ENCODE measurements around the gene E2F4. TPM values are rescaled to one million over a fixed set of nuclear protein-coding genes. Genes with fewer than 3 reads are reported as not detected.

E2F4 gene
- total and polyA plus RNA-seq, 2 donors (not counting 1 experiment from before 2014, with no cell fraction given) = 106 to 188 TPM

DNA sequence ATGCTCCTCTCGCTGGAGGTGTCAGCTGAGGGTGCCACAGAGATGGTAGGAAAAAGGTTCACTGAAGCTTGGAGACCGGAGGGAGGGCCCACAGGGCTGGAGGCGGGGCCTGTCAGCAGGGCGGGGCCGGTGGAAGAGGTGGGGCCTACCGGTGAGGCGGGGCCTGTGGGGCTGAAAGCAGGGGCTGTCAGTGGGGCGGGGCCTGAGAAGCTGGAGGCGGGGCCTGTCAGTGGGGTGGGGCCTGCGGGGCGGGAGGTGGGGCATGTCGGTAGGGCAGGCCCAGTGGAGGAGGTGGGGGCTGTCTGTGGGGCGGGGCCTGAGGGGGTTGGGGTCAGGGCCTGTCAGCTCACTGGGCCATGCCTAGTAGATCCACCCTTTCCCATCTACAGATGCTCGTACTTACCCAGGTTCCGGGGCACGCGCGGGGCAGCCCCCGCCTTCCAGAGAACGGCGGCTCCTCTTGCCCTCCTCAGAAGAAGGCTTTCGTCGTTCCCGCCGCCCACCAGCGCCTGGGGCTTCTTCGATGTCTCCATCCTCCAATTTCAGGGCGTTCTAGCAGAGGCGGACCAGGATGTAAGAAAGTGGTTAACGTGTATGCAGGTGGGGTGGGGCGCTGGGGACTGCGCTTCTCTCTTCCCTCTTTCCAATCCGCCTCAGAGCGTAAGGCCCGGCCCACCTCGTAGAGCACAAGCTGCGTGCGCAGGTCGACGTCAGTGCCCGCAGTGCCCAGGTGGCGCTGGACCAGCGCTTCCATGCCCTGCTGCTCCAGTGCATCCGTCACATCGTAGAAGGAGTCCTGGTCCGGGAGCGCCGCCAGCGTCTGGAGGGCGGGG lies 44.8 kb downstream of the E2F4 start:
- H3K9me3 Mint-ChIP-seq (ENCODE audit: insufficient read depth) = no peaks in the 10 kb centered on the region
- H3K4me2 ChIP-seq (replicated peaks; ENCODE audit: low read depth, low read length, poor library complexity, severe bottlenecking) = no peak overlapping the region
- POLR2A ChIA-PET = no interaction called here
- peak; percentile 63 for DNase-seq
- no peak overlapping the region for H3K27ac Mint-ChIP-seq
- H3K27me3 ChIP-seq (replicated peaks in 1 of 4; ENCODE audit: control extremely low read depth in 1 of 4, control insufficient read depth in 3 of 4, insufficient read depth in 4 of 4, low read length in 3 of 4) = no peaks in the 10 kb centered on the region
- H3K9ac ChIP-seq (ENCODE audit: low read length) = no peak overlapping the region
- H3K4me3 ChIP-seq (ENCODE audit: control extremely low read depth in 1 of 5, extremely low read depth in 1 of 5, insufficient read depth in 1 of 5, low read depth in 2 of 5, low read length in 4 of 5) = no peak overlapping the region
- peak; percentile 75 for ATAC-seq (ENCODE audit: low read depth)
- TF ChIP-seq, protein P1, sequence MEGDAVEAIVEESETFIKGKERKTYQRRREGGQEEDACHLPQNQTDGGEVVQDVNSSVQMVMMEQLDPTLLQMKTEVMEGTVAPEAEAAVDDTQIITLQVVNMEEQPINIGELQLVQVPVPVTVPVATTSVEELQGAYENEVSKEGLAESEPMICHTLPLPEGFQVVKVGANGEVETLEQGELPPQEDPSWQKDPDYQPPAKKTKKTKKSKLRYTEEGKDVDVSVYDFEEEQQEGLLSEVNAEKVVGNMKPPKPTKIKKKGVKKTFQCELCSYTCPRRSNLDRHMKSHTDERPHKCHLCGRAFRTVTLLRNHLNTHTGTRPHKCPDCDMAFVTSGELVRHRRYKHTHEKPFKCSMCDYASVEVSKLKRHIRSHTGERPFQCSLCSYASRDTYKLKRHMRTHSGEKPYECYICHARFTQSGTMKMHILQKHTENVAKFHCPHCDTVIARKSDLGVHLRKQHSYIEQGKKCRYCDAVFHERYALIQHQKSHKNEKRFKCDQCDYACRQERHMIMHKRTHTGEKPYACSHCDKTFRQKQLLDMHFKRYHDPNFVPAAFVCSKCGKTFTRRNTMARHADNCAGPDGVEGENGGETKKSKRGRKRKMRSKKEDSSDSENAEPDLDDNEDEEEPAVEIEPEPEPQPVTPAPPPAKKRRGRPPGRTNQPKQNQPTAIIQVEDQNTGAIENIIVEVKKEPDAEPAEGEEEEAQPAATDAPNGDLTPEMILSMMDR (IDR thresholded peaks at IDR 0.05) = no peak
- TF ChIP-seq EZH2 (IDR thresholded peaks at IDR 0.05; ENCODE audit: borderline replicate concordance, insufficient read depth, low read depth, low read length, poor library complexity, severe bottlenecking) = no peak
- H4K20me1 ChIP-seq (ENCODE audit: control insufficient read depth, insufficient read depth, low read length, poor library complexity, severe bottlenecking) = no peaks in the 10 kb centered on the region
- no peak overlapping the region for H3K27ac ChIP-seq (ENCODE audit: low read length in 2 of 2)
- H3K4me1 Mint-ChIP-seq = no peaks in the 10 kb centered on the region
- H3K79me2 ChIP-seq (ENCODE audit: control insufficient read depth, insufficient read depth, low read length) = peaks cover 10% of the 10 kb centered on the region
- no peak overlapping the region for H2AFZ ChIP-seq (ENCODE audit: insufficient read depth, low read depth, low read length, poor library complexity, severe bottlenecking)
- no peak overlapping the region for H3K4me3 Mint-ChIP-seq
- no peaks in the 10 kb centered on the region for H3K9me3 ChIP-seq (ENCODE audit: control extremely low read depth in 1 of 3, control insufficient read depth in 2 of 3, insufficient read depth in 1 of 3, low read length in 2 of 3)
- no peaks in the 10 kb centered on the region for H3K4me1 ChIP-seq (ENCODE audit: control insufficient read depth in 2 of 2, insufficient read depth in 2 of 2, low read length in 2 of 2)
- H3K36me3 ChIP-seq (replicated peaks in 1 of 2; ENCODE audit: control extremely low read depth in 1 of 2, control insufficient read depth in 1 of 2, extremely low read depth in 1 of 2, insufficient read depth in 2 of 2, low read length in 1 of 2) = peaks cover 0 to 43% of the 10 kb centered on the region in 2 experiments
- intact Hi-C loops (cut with micrococcal nuclease) = no loop called here
- WGBS (ENCODE audit: insufficient coverage) = 94% methylated on average over 36 of the region's 50 CpGs
- no peaks in the 10 kb centered on the region for H3K27me3 Mint-ChIP-seq
- CTCF ChIA-PET = no interaction called here
